Measurements from ENCODE around the gene EFHB.

DNA sequence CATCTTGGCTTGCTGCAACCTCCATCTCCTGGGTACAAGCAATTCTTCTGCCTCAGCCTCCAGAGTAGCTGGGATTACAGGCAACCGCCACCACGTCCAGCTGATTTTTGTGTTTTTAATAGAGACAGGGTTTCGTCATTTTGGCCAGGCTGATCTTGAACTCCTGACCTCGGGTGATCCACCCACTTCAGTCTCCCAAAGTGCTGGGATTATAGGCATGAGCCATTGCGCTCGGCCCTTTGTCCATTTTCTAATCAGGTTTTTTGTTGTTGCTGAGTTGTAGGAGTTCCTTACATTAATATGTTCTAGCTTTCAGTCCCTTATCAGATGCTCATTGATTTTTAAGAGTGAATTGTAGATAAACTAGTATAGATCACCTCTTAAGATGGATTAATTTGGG lies 33.2 kb upstream of the EFHB start:
- TF ChIP-seq, protein P1, sequence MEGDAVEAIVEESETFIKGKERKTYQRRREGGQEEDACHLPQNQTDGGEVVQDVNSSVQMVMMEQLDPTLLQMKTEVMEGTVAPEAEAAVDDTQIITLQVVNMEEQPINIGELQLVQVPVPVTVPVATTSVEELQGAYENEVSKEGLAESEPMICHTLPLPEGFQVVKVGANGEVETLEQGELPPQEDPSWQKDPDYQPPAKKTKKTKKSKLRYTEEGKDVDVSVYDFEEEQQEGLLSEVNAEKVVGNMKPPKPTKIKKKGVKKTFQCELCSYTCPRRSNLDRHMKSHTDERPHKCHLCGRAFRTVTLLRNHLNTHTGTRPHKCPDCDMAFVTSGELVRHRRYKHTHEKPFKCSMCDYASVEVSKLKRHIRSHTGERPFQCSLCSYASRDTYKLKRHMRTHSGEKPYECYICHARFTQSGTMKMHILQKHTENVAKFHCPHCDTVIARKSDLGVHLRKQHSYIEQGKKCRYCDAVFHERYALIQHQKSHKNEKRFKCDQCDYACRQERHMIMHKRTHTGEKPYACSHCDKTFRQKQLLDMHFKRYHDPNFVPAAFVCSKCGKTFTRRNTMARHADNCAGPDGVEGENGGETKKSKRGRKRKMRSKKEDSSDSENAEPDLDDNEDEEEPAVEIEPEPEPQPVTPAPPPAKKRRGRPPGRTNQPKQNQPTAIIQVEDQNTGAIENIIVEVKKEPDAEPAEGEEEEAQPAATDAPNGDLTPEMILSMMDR (conservative IDR thresholded peaks at IDR 0.05; ENCODE audit: low read length), result no peak
- TF ChIP-seq EZH2phosphoT487 (IDR thresholded peaks at IDR 0.05; ENCODE audit: borderline replicate concordance, low read depth, low read length), result no peak
